ENCODE results near the gene COLGALT1. TPM values are rescaled to one million over a fixed set of nuclear protein-coding genes. Genes with fewer than 3 reads are reported as not detected.
A peak's percentile ranks its signal among the peaks of the same experiment; 100 is the strongest.
"Not testable (repeated sequence)": the region's sequence is repeated elsewhere in the genome, so short reads cannot be mapped to it uniquely, and the experiment has no call there.

Gene COLGALT1
- total RNA-seq, 2 donors from 2014 or later: 39.2 to 64.7 TPM

- H3K36me3 Mint-ChIP-seq: peaks cover 14 to 20% of the 10 kb centered on the region in 2 donors
These were observed 20.7 kb downstream of the COLGALT1 start for GRCh38 chr19:17575871-17576757.

DNA sequence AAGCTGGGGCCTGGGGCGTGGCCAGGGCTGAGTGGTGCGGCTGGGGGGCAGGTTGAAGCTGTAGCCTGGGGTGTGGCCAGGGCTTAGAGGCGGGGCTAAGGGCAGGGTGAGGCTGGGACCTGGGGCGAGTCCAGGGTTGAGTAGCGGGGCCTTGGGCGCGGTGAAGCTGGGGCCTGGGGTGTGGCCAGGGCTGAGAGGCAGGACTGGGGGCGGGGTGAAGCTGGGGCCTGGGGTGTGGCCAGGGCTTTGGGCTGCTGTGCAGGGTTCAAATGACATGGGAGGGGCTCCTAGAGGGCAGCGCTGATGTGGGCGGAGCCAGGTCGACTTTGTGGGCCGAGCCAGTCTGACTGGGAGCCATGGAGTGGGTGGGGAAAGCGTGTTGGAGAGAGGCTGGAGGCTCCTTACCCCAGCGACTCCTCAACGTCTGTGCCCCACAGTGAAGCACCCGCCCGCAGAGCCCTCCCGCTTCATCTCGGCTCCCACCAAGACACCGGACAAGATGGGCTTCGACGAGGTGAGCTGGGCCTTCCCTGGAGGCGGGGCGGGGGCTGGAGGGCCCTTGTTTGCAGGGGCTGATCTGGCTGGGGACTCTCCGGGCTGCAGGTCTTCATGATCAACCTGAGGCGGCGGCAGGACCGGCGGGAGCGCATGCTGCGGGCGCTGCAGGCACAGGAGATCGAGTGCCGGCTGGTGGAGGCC is 21.5 kb downstream of the COLGALT1 start:
- DNase-seq (ENCODE audit: low spot score in 2 of 2) (no peak), ATAC-seq (peak in 1 of 2 donors; percentile 43)
- Mint-ChIP-seq H3K27ac (no peak overlapping the region), H3K36me3 (peaks cover 14 to 20% of the 10 kb centered on the region in 2 donors), H3K9me3 (no peaks in the 10 kb centered on the region)

More at GRCh38 chr19:17575871-17576757, 20.7 kb downstream of the COLGALT1 start:
- Mint-ChIP-seq H3K9me3 (no peaks in the 10 kb centered on the region), H3K27ac (no peak overlapping the region)
- ATAC-seq (no peak), DNase-seq (ENCODE audit: low spot score in 2 of 2) (no peak)

- no peak for ATAC-seq
- Mint-ChIP-seq H3K27ac (no peak overlapping the region), H3K9me3 (no peaks in the 10 kb centered on the region), H3K36me3 (peaks cover 14 to 15% of the 10 kb centered on the region in 2 donors)
- DNase-seq (ENCODE audit: low spot score in 2 of 2): no peak
These were observed 22.1 kb downstream of the COLGALT1 start for GRCh38 chr19:17577457-17578097.

- Mint-ChIP-seq H3K27ac (peak overlapping the region in 1 of 2 donors; percentile 57), H3K9me3 (no peaks in the 10 kb centered on the region), H3K36me3 (peaks cover 13 to 14% of the 10 kb centered on the region in 2 donors)
- peak; percentile 58 to 61 for ATAC-seq
- peak in 1 of 2 donors; percentile 40 for DNase-seq (ENCODE audit: low spot score in 2 of 2)
These were observed 24.3 kb downstream of the COLGALT1 start for GRCh38 chr19:17579661-17580244.

DNA sequence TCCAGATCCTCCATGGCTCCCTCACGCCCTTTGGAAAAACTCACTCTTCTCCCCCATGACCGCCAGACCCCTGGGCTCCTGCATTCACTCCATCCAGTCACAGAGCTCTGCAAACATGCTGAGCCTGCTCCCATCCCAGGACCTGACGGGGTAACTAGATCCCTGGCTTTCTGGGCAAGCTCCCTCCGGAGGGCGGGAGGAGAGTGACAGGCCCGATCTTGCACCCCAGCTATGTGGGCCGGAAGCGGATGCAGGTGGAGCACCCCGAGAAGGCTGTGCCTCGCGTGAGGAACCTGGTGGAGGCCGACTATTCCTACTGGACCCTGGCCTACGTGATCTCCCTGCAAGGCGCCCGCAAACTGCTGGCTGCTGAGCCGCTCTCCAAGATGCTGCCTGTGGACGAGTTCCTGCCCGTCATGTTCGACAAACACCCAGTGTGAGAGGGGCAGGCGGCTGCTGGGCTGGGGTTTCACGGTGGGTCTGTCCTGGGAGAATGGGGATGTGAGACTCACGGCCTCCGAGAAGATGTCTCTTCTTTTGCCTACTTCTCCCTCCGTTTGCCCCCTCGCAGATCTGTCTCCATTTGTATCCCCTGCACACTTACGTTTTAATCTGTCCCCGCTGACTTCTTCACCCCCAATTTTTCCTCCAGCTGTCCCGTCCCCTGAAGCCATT is 25.2 kb downstream of the COLGALT1 start:
- ATAC-seq: no peak
- H3K9me3 Mint-ChIP-seq: no peaks in the 10 kb centered on the region
- H3K27ac Mint-ChIP-seq: peak overlapping the region in 1 of 2 donors; percentile 74
- no peak for DNase-seq (ENCODE audit: low spot score in 2 of 2)
- H3K36me3 Mint-ChIP-seq: peaks cover 13 to 14% of the 10 kb centered on the region in 2 donors

GRCh38 chr19:17581211-17581874 is 25.9 kb downstream of the COLGALT1 start:
- Mint-ChIP-seq H3K36me3 (peaks cover 13 to 14% of the 10 kb centered on the region in 2 donors), H3K27ac (no peak overlapping the region), H3K9me3 (no peaks in the 10 kb centered on the region)
- ATAC-seq (no peak), DNase-seq (ENCODE audit: low spot score in 2 of 2) (no peak)

DNA sequence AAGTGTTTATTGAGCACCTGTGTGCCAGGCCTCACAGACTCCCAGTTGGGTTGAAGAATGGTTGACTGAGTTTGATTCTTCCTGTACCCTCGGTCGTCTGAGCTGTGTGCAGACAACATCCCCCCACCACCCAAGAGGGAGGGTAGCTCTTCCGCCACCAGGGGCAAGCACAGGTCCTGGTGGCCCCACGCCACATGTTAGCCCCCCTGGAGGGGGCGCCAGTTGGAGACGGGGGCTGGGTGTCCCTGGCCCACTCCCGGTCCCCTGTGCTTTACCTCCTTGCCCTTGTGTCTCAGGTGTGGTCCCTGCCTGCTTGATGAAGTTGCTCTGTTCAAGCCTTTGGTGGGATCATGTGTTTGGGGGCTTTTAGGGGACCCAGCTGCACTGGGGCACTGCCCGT is 27.2 kb downstream of the COLGALT1 start:
- Mint-ChIP-seq H3K36me3 (peaks cover 8 to 14% of the 10 kb centered on the region in 2 donors), H3K9me3 (no peaks in the 10 kb centered on the region), H3K27ac (no peak overlapping the region)
- no peak for DNase-seq (ENCODE audit: low spot score in 2 of 2)
- ATAC-seq: no peak

DNA sequence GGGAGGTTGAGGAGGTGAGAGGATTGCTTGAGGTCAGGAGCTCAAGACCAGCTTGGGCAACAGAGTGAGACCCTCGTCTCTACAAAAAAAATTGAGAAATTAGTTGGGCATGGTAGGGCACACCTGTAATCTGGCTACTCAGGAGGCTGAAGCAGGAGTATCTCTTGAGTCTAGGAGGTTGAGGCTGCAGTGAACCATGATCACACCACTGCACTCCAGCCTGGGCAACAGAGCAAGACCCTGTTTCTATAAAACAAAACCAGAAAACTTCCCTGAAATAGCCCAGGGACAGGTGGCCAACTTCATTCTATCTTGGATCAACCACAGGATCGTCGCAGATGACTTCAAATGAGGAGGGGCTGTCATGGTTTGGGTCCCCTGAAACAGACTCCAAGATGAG is 28.7 kb downstream of the COLGALT1 start:
- ATAC-seq (no peak), DNase-seq (ENCODE audit: low spot score in 2 of 2) (no peak)
- peaks cover 5 to 14% of the 10 kb centered on the region in 2 donors for H3K36me3 Mint-ChIP-seq
- no peaks in the 10 kb centered on the region for H3K9me3 Mint-ChIP-seq
- no peak overlapping the region for H3K27ac Mint-ChIP-seq

DNA sequence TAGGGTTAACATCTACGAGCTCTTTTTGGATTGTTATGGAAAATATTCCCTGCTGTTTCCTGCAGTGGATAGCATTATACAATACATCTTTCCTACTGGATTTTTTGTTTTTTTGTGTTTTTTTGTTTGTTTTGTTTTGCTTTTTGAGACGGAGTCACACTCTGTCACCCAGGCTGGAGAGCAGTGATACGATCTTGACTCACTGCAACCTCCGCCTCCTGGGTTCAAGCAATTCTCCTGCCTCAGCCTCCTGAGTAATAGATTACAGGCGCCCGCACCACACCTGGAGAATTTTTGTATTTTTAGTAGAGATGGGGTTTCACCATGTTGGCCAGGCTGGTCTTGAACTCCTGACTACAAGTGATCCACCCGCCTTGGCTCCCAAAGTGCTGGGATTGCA is 29.9 kb downstream of the COLGALT1 start:
- not testable (repeated sequence) for H3K9me3 Mint-ChIP-seq; H3K27ac Mint-ChIP-seq; DNase-seq (ENCODE audit: low spot score in 2 of 2); ATAC-seq; H3K36me3 Mint-ChIP-seq

- Mint-ChIP-seq H3K27ac (no peak overlapping the region), H3K36me3 (no peaks in the 10 kb centered on the region), H3K9me3 (no peaks in the 10 kb centered on the region)
- DNase-seq (ENCODE audit: low spot score in 2 of 2) (peak in 1 of 2 donors; percentile 31), ATAC-seq (peak; percentile 72 to 98)
These were observed 35.4 kb downstream of the COLGALT1 start for GRCh38 chr19:17590866-17591265.

DNA sequence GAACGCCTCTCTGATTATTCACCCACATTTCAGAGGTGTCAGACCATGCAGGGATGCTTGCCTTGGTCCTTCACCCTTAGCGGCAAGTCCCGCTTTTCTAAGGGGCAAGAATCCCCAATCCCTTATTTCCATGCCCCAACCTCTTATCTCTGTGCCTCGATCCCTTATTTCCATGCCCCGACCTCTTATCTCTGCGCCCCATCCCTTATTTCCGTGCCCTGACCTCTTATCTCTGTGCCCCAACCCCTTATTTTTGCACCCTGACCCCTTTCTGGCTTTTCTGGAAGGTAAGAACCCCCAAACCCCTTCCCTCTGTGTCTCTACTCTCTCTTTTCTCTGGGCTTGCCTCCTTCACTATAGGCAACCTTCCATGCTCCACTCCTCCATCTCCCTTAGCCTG is 38.8 kb downstream of the COLGALT1 start:
- not testable (repeated sequence) for DNase-seq (ENCODE audit: low spot score in 2 of 2); H3K27ac Mint-ChIP-seq; ATAC-seq; H3K9me3 Mint-ChIP-seq; H3K36me3 Mint-ChIP-seq

DNA sequence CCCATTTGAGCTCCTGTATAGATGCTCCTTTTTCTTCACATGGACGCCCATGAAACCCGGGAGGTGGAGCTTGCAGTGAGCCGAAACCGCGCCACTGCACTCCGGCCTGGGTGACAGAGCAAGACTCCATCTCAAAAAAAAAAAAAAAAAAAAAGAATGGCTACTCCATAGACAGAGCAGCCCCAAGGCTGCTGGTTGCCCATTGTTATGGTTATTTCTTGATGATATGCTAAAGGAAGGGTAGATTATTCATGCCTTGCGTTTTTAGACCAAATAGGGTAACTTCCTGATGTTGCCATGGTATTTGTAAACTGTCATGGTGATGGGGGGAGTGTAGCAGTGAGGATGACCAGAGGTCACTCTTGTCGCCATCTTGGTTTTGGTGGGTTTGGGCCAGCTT is 42.6 kb downstream of the COLGALT1 start:
- H3K9me3 Mint-ChIP-seq; H3K36me3 Mint-ChIP-seq; ATAC-seq; DNase-seq (ENCODE audit: low spot score in 2 of 2); H3K27ac Mint-ChIP-seq: not testable (repeated sequence)

DNA sequence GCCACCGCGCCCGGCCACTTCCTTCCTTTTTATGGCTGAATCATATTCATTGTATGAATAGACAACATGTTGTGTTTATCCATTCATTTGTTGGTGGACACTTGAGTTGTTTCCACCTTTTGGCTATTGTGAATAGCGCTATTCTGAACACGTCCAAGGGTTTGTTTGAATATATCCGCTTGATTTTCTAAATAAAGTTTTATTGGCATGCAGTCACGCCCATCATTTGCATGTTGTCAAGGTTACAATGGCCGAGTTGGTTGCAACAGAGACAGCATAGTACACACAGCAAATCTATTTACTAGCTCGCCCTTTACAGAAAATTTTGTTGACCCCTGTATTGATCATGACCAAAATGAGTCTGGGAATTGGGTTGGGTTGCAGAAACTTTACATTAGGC is 43.5 kb downstream of the COLGALT1 start:
- ATAC-seq (no peak), DNase-seq (ENCODE audit: low spot score in 2 of 2) (no peak)
- Mint-ChIP-seq H3K9me3 (no peaks in the 10 kb centered on the region), H3K36me3 (no peaks in the 10 kb centered on the region), H3K27ac (no peak overlapping the region)

- Mint-ChIP-seq H3K27ac (no peak overlapping the region), H3K36me3 (no peaks in the 10 kb centered on the region), H3K9me3 (no peaks in the 10 kb centered on the region)
- DNase-seq (ENCODE audit: low spot score in 2 of 2): no peak
- no peak for ATAC-seq
These were observed 44.3 kb downstream of the COLGALT1 start for GRCh38 chr19:17599780-17600179.

DNA sequence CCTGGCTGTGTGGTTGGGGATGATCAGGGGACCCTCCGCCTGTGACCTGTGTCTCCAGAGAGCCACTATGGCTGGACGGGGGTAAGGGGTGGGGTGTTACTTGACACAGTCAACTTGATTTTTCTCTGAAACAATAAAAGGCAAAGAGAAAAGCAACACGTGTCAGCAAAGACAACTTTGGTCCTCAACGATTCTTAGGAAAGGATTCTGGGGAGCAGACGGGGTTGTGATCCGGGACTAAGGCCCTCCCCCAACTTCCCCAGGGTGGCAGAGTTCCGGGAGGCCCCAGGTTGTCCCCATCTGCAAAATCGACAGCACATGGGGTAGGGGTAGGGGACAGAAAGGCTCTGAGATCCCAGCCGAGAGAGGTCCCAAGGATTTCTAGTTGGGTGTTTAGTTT is 46.2 kb downstream of the COLGALT1 start:
- H3K27ac Mint-ChIP-seq: no peak overlapping the region
- no peaks in the 10 kb centered on the region for H3K9me3 Mint-ChIP-seq
- DNase-seq (ENCODE audit: low spot score in 2 of 2): no peak
- no peak for ATAC-seq
- peaks cover 0 to 4% of the 10 kb centered on the region in 2 donors for H3K36me3 Mint-ChIP-seq

DNA sequence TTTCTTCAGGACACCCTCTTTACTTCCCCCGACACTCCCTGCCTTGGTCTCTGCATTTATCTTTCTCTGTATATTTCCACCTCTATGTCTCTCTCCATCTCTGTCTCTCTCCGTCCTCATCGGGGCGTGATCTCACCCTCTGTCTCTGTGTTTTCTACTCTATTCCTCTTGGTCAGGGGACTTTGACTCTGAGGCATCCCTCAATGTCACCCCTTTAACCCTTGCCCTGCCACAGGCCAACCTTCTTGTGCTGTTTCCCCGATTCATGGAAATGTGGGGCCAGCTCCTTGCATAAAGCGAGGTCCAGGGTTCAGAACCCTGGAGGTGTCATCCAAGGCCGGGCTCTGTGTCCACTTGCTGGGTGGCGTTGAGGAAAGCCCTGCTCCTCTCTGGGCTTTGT is 46.8 kb downstream of the COLGALT1 start:
- Mint-ChIP-seq H3K27ac (no peak overlapping the region), H3K9me3 (no peaks in the 10 kb centered on the region), H3K36me3 (peaks cover 0 to 4% of the 10 kb centered on the region in 2 donors)
- no peak for DNase-seq (ENCODE audit: low spot score in 2 of 2)
- no peak for ATAC-seq
